ENCODE measurements around the gene DPCD. TPM values are rescaled to one million over a fixed set of nuclear protein-coding genes. Genes with fewer than 3 reads are reported as not detected.
A peak's percentile ranks its signal among the peaks of the same experiment; 100 is the strongest.
"Not testable (repeated sequence)": the region's sequence is repeated elsewhere in the genome, so short reads cannot be mapped to it uniquely, and the experiment has no call there.

Gene DPCD
- total RNA-seq, 1 donor = 46.3 TPM

DNA sequence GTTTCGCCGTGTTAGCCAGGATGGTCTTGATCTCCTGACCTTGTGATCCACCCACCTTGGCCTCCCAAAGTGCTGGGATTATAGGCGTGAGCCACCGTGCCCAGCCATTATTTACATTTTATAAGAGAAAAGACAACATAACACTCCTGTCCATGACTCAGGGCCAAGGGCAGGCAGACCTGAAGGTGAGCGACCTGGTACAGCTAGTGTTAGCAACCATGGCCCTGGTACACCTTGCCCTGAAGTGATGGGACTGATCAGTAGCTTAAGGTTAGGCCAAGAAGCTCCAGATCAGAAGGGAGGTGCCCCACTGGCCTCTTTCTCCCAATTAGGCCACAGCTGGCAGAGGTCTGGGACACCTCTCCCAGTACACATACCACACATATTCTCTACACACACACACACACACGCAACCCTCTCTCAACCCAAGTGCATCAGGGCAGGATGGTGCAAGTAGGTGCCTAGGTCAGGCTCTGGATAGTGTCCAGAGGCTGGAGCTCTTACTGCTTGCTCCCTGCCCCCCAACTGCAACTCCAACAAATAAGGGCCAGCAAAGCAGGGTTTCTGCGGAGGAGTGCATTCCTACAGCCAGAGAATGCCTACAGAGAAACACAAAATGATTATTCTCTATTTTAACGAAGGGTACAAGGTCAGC is 43.8 kb downstream of the DPCD start:
- no peak for DNase-seq (ENCODE audit: low read depth)
- H3K4me3 ChIP-seq (ENCODE audit: low read depth, low read length) = no peak overlapping the region
- TF ChIP-seq, protein P1, sequence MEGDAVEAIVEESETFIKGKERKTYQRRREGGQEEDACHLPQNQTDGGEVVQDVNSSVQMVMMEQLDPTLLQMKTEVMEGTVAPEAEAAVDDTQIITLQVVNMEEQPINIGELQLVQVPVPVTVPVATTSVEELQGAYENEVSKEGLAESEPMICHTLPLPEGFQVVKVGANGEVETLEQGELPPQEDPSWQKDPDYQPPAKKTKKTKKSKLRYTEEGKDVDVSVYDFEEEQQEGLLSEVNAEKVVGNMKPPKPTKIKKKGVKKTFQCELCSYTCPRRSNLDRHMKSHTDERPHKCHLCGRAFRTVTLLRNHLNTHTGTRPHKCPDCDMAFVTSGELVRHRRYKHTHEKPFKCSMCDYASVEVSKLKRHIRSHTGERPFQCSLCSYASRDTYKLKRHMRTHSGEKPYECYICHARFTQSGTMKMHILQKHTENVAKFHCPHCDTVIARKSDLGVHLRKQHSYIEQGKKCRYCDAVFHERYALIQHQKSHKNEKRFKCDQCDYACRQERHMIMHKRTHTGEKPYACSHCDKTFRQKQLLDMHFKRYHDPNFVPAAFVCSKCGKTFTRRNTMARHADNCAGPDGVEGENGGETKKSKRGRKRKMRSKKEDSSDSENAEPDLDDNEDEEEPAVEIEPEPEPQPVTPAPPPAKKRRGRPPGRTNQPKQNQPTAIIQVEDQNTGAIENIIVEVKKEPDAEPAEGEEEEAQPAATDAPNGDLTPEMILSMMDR (IDR thresholded peaks at IDR 0.05; ENCODE audit: insufficient read depth, low read length) = no peak

DNA sequence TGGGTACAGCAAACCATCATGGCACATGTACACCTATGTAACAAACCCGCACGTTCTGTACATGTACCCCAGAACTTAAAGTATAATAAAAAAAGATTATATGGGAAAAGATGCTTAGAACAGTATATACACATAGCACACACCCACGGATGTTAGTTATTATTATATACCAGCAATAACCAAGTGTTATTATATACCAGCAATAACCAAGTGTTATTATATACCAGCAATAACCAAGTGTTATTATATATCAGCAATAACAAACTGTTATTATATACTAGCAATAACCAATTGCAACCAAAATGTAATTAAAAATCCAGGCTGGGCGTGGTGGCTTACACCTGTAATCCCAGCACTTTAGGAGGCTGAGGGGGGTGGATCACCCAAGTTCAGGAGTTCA is 45.4 kb downstream of the DPCD start:
- not testable (repeated sequence) for H3K4me3 ChIP-seq (ENCODE audit: low read depth, low read length); DNase-seq (ENCODE audit: low read depth)

DNA sequence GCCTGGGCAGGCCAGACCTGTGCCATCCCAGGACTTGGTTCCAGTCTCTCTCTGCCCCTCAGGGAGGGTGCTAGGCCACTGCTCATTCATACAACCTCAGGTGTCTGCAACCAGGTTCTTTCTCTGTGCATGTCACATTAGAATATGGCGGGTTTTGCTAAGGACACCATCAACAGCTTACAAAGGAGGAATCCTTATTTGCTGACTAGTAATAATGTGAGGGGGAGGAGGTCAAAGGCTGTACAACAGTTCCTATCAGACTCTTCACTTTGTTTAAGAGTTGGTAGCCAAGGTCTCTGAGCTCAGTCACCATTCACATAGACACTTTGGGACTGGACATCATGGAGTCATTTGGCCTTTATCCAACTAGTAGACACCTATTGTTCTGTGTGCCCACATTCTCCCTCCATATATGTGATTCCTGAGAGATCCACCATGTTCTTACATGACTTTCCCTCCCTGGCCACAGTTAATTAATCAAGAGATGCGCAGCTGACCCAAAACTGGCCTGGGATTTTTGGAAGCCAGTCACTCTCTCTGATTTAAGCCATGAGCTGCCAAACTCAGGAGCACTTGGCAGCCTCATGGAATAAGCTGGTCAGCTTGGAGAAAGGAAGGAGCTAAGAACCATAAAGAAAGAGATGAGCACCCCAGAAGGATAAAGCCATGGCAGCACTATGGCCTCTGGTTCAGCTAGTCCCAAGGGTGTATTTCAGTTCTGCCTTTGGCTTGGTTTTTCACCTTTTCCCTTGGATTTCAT is 51.2 kb downstream of the DPCD start:
- TF ChIP-seq, protein P1 (IDR thresholded peaks at IDR 0.05; ENCODE audit: insufficient read depth, low read length) = no peak
- no peak for DNase-seq (ENCODE audit: low read depth)
- no peak overlapping the region for H3K4me3 ChIP-seq (ENCODE audit: low read depth, low read length)

DNA sequence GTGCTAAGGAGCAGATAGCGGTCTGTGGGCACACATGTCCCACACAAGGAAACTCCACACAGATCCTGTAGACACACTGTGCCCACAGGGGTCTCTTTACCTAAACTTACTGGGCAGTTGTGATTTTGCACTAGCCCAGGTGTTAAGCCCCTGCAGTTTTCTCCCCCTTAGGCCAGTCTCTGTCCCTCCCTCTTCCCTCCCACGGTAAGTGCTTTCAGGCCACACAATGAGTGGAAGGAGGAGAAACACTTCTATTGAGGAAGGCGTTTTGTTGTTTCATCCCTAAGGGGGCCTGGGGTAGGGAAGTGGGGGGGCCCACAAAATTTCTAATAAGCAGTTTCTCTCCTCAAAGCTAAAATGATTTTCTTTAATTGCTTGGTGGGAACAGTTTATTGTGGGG is 55.4 kb downstream of the DPCD start:
- TF ChIP-seq, protein P1 (IDR thresholded peaks at IDR 0.05; ENCODE audit: insufficient read depth, low read length) = no peak
- no peak for DNase-seq (ENCODE audit: low read depth)
- H3K4me3 ChIP-seq (ENCODE audit: low read depth, low read length) = no peak overlapping the region

DNA sequence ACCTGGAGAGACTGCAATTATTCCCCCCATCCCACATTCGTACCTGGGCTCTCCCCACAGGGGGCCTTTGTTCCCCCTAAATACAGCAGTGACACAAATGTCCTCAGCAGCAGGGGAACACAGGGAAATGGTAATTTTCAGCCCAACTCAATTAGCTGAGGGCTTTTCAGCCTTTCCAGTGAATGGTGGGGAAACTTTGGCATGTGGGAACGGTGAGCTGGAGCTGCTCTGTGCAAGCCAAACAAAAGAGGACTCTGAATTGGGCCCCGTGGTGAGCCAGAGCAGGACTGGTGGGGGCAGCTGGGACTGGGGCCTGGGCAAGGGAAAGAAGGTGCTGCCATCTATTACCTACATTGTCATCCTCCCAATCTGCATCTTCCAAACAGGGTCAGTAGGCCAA is 55.9 kb downstream of the DPCD start:
- TF ChIP-seq, protein P1 (IDR thresholded peaks at IDR 0.05; ENCODE audit: insufficient read depth, low read length) = no peak
- H3K4me3 ChIP-seq (ENCODE audit: low read depth, low read length) = no peak overlapping the region
- no peak for DNase-seq (ENCODE audit: low read depth)

DNA sequence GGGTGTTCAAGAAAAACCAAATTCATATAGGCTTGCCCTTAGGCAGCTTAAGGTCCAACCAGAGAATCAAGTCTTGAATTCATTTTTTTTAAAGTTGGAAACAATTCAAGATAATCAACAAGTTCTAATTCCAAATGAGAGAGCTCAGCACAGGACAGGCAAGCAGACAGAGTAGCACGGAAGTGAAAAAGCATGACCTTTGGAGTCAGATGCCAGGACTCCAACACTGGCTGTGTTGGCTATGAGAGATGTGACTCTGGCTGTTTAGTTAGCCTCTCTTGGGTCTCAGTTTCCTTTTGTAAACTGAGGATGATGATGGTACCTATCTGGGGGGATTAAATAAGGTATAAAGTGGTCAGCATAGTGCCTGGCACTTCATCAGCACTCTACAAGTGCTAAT is 57.5 kb downstream of the DPCD start:
- DNase-seq (ENCODE audit: low read depth) = no peak
- TF ChIP-seq, protein P1 (IDR thresholded peaks at IDR 0.05; ENCODE audit: insufficient read depth, low read length) = no peak
- no peak overlapping the region for H3K4me3 ChIP-seq (ENCODE audit: low read depth, low read length)

DNA sequence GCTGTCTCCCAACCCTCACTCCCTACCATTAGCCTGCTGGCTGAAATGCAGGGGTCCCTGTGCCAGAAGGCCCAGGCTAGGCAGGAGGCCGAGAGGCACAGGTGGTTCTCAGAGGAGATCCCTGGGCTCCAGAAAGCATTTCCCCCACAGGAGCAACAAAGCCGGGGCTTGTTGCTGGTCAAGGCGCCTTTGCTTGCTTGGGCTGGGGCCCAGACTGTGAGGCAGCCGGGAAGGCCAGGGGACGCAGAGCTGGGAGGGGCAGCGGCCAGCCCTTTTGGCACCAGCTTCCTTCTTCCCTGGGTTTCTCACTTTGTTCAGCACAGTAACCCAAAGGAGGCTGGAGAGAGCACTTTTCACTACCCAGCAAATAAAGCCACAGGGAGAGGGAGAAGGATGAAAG is 58.2 kb downstream of the DPCD start:
- DNase-seq (ENCODE audit: low read depth) = peak; percentile 6
- H3K4me3 ChIP-seq (ENCODE audit: low read depth, low read length) = no peak overlapping the region
- TF ChIP-seq, protein P1 (IDR thresholded peaks at IDR 0.05; ENCODE audit: insufficient read depth, low read length) = no peak
